SK-N-SH (cell line): ENCODE results near the gene DCUN1D2. TPM values are rescaled to one million over a fixed set of nuclear protein-coding genes. Genes with fewer than 3 reads are reported as not detected.

Experiments
- CTCF ChIA-PET: fragments of 300-600, 350-600 bp; formaldehyde crosslinking; extraction: SDS; loops from one replicate; lab custom pipeline; 2021; lab: Yijun Ruan, JAX
- POLR2A ChIA-PET: fragments of 350-600 bp; sonication (Branson Sonifier 250); formaldehyde crosslinking; extraction: SDS; loops from one replicate; lab custom pipeline; 2020; ENCODE audit warnings: antibody characterized with exemption, inconsistent platforms; lab: Yijun Ruan, JAX
- DNase-seq: peaks from one replicate; pipeline ENCODE4 v3.0.0; 2012
- H2AFZ ChIP-seq: fragments of 200-600 bp; sonication (generic); 2 replicates; pipeline ENCODE4 v1.8.1; 2016; ENCODE audit warnings: antibody characterized with exemption, mild to moderate bottlenecking, low read depth
- H3F3A ChIP-seq: fragments of 200-600 bp; sonication (generic); replicated peaks from 2 replicates; pipeline ENCODE3; 2016; ENCODE audit warnings: antibody characterized with exemption, mild to moderate bottlenecking; ENCODE audit not compliant: insufficient read depth
- H3K27ac ChIP-seq, 2 experiments: fragments of 200-500 bp in 1 of 2; fragments of 200-600 bp in 1 of 2; sonication (Bioruptor generic) in 1 of 2; sonication (generic), shearing (Covaris generic) in 1 of 2; 2 replicates each; pipeline versions ENCODE4 v1.5.1 to v1.6.1; 2014 to 2016; ENCODE audit warnings: low read depth in 2 of 2, inconsistent platforms in 1 of 2, low read length in 1 of 2, mild to moderate bottlenecking in 1 of 2, mixed read lengths in 1 of 2
- H3K27me3 ChIP-seq: fragments of 200-600 bp; sonication (generic), shearing (Covaris generic); 2 replicates; pipeline ENCODE4 v1.6.1; 2016; ENCODE audit warnings: mixed run types; ENCODE audit not compliant: insufficient read depth
- H3K36me3 ChIP-seq, 2 experiments: fragments of 200-500 bp in 1 of 2; fragments of 200-600 bp in 1 of 2; sonication (Bioruptor generic) in 1 of 2; sonication (generic) in 1 of 2; replicated peaks in 1 of 2; 2 replicates each; pipeline versions ENCODE3 to v1.5.1; 2014 to 2016; ENCODE audit warnings: low read length in 1 of 2, mild to moderate bottlenecking in 1 of 2; ENCODE audit not compliant: insufficient read depth in 2 of 2, control insufficient read depth in 1 of 2
- H3K4me1 ChIP-seq, 2 experiments: fragments of 200-500 bp in 1 of 2; fragments of 200-600 bp in 1 of 2; sonication (Bioruptor generic) in 1 of 2; sonication (generic), shearing (Covaris generic) in 1 of 2; 2 replicates each; pipeline versions ENCODE4 v1.5.1 to v1.6.1; 2014 to 2016; ENCODE audit warnings: low read depth in 1 of 2, low read length in 1 of 2, mixed run types in 1 of 2; ENCODE audit not compliant: insufficient read depth in 2 of 2, control insufficient read depth in 1 of 2
- H3K4me2 ChIP-seq: fragments of 200-600 bp; sonication (generic), shearing (Covaris generic); 2 replicates; pipeline ENCODE4 v1.6.1; 2017; ENCODE audit warnings: mixed run types
- H3K4me3 ChIP-seq, 2 experiments: fragments of 200-500 bp in 1 of 2; fragments of 200-600 bp in 1 of 2; sonication (Bioruptor generic) in 1 of 2; sonication (generic), shearing (Covaris generic) in 1 of 2; 2 replicates each; pipeline versions ENCODE4 v1.5.1 to v1.8.1; 2014 to 2016; ENCODE audit warnings: low read depth in 2 of 2, inconsistent platforms in 1 of 2, low read length in 1 of 2, mild to moderate bottlenecking in 1 of 2, mixed read lengths in 1 of 2, moderate library complexity in 1 of 2
- H3K79me2 ChIP-seq: fragments of 200-600 bp; sonication (generic); 2 replicates; pipeline ENCODE4 v1.8.1; 2017; ENCODE audit warnings: mild to moderate bottlenecking; ENCODE audit not compliant: insufficient read depth
- H3K9ac ChIP-seq: fragments of 200-600 bp; sonication (generic); 2 replicates; pipeline ENCODE4 v1.6.1; 2017; ENCODE audit warnings: mixed run types
- H3K9me2 ChIP-seq: fragments of 200-600 bp; sonication (generic); 2 replicates; pipeline ENCODE4 v1.6.1; 2017; ENCODE audit warnings: mixed run types
- H3K9me3 ChIP-seq: fragments of 200-600 bp; sonication (generic); 2 replicates; pipeline ENCODE4 v1.6.1; 2017; ENCODE audit warnings: mixed run types, mild to moderate bottlenecking, moderate library complexity
- H4K20me1 ChIP-seq: fragments of 200-600 bp; sonication (generic); 2 replicates; pipeline ENCODE4 v1.6.1; 2017; ENCODE audit warnings: mild to moderate bottlenecking, mixed run types; ENCODE audit not compliant: insufficient read depth
- CHD2 ChIP-seq: fragments of 150-350 bp; IDR thresholded peaks from 2 replicates; pipeline ENCODE4 v1.6.1; 2018; ENCODE audit warnings: low read length; ENCODE audit not compliant: partially characterized antibody
- ELF1 ChIP-seq: IDR thresholded peaks from 2 replicates; pipeline ENCODE4 v1.4.0; 2012
- FOSL2 ChIP-seq: IDR thresholded peaks from 2 replicates; pipeline ENCODE4 v1.4.0; 2012; ENCODE audit warnings: low read depth, mild to moderate bottlenecking, moderate library complexity, borderline replicate concordance
- FOXJ3 ChIP-seq: sonication (generic); formaldehyde crosslinking; IDR thresholded peaks from 2 replicates; pipeline ENCODE4 v1.5.1; 2020; ENCODE audit warnings: mild to moderate bottlenecking, missing genetic modification reagents
- GABPA ChIP-seq: IDR thresholded peaks from 2 replicates; pipeline ENCODE4 v1.4.0; 2012; ENCODE audit warnings: low read depth, mild to moderate bottlenecking
- GATA2 ChIP-seq: sonication (generic); formaldehyde crosslinking; IDR thresholded peaks from 2 replicates; pipeline ENCODE4 v1.5.0; 2020; ENCODE audit warnings: mild to moderate bottlenecking, missing genetic modification reagents
- JUND ChIP-seq: IDR thresholded peaks from 2 replicates; pipeline ENCODE4 v1.4.0; 2012
- MEF2A ChIP-seq: IDR thresholded peaks from 2 replicates; pipeline ENCODE4 v1.4.0; 2012; ENCODE audit warnings: low read depth, borderline replicate concordance
- MXI1 ChIP-seq: IDR thresholded peaks from 2 replicates; pipeline ENCODE4 v1.6.1; 2012; ENCODE audit warnings: mild to moderate bottlenecking, low read depth, low read length, improper control_type of control experiment
- NFIC ChIP-seq: IDR thresholded peaks from 2 replicates; pipeline ENCODE4 v1.4.0; 2012; ENCODE audit warnings: borderline replicate concordance
- NRF1 ChIP-seq: IDR thresholded peaks from 2 replicates; pipeline ENCODE4 v1.6.1; 2012; ENCODE audit warnings: low read depth, mild to moderate bottlenecking, low read length
- RAD21 ChIP-seq: IDR thresholded peaks from 2 replicates; pipeline ENCODE4 v1.6.1; 2012; ENCODE audit warnings: mild to moderate bottlenecking, low read length
- RFX5 ChIP-seq: IDR thresholded peaks from 2 replicates; pipeline ENCODE4 v1.6.1; 2012; ENCODE audit warnings: mild to moderate bottlenecking, improper control_type of control experiment, low read length
- SIN3A ChIP-seq: IDR thresholded peaks from 2 replicates; pipeline ENCODE4 v1.6.1; 2012; ENCODE audit warnings: low read depth, mild to moderate bottlenecking, low read length, moderate library complexity, borderline replicate concordance
- SMC3 ChIP-seq: IDR thresholded peaks from 2 replicates; pipeline ENCODE4 v1.6.1; 2012; ENCODE audit warnings: low read depth, low read length, improper control_type of control experiment
- TAF1 ChIP-seq: IDR thresholded peaks from 2 replicates; pipeline ENCODE4 v1.6.1; 2012; ENCODE audit warnings: low read depth, mild to moderate bottlenecking, low read length, moderate library complexity, borderline replicate concordance
- YY1 ChIP-seq: IDR thresholded peaks from 2 replicates; pipeline ENCODE4 v1.4.0; 2012; ENCODE audit warnings: low read depth, mild to moderate bottlenecking
- WGBS: methylation state at CpG from one replicate; pipeline ENCODE4 v1.1.6; 2017; ENCODE audit warnings: low lambda C conversion rate; 5-methylcytosine and 5-hydroxymethylcytosine counted together
- polyA plus RNA-seq, 3 experiments: library from polyadenylated mRNA; depleted of rRNA; stranded (reverse); fragments of >200 nt; gene quantifications; 2 replicates each; pipeline ENCODE4 v1.2.3, GENCODE V29; 2012
- TF ChIP-seq, protein P1 (sequence below): IDR thresholded peaks from 2 replicates; pipeline ENCODE4 v1.4.0; 2012; ENCODE audit warnings: low read depth, borderline replicate concordance
- TF ChIP-seq, protein P2 (sequence below): IDR thresholded peaks from 2 replicates; pipeline ENCODE4; 2012
- TF ChIP-seq, protein P3 (sequence below): IDR thresholded peaks from 2 replicates; pipeline ENCODE4 v1.6.1; 2012; ENCODE audit warnings: mild to moderate bottlenecking, low read depth, low read length, moderate library complexity
- TF ChIP-seq, protein P4 (sequence below): fragments of 150-350 bp; IDR thresholded peaks from 2 replicates; pipeline ENCODE4 v1.6.1; 2017; ENCODE audit warnings: antibody characterized with exemption, low read length, low read depth, borderline replicate concordance

The DCUN1D2 gene
- polyA plus RNA-seq, 1 of the 3 experiments (the other 2 are of a cell fraction) = 11.0 TPM

DNA sequence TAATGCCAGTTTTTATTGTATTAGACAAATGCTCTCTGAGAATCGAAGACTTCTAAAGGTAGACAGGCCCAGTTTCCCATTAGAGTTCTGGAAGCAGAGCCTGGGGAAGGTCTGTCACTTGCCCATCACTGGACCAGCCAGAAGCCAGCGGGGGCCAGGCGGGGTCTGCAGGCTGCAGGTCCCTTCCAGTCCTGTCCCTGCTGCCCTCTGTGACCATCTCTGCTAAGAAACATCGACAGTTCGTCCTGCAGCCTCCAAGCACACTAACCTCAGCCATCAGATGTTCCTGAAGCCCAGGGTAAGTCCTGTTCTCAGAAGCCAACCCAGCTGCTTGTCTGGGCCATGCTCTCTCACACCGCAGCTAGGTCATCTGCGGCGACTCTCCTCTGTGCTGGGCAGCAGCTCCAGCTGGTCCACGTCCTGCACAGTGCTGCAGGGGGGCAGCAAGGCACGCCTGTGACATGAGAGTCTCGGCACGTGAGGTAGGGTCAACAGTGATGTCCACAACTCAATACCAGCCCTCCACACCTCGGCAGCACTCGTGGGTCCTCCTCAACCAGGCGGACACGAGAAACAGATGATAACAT lies 34.3 kb downstream of the DCUN1D2 start:
- no peaks in the 10 kb centered on the region for H3K79me2 ChIP-seq
- 92% methylated on average over 8 of the region's 16 CpGs for WGBS
- no peak for TF ChIP-seq GATA2 (CRISPR knock-in tag)
- no peaks in the 10 kb centered on the region for H3F3A ChIP-seq
- ChIA-PET POLR2A (no interaction called here), CTCF (interaction anchor here (1.7 to 9.0 kb wide), 6 partner anchors 11 to 112 kb away, joined by 5 to 128 read pairs (median 35); partner anchors contain the start of gene DCUN1D2)
- H3K9me2 ChIP-seq = no peaks in the 10 kb centered on the region
- H3K4me3 ChIP-seq = no peak overlapping the region
- H3K36me3 ChIP-seq = peaks cover 27 to 74% of the 10 kb centered on the region in 2 experiments
- no peak overlapping the region for H3K9ac ChIP-seq
- no peak overlapping the region for H3K4me2 ChIP-seq
- no peaks in the 10 kb centered on the region for H4K20me1 ChIP-seq
- H3K9me3 ChIP-seq = no peaks in the 10 kb centered on the region
- H3K27ac ChIP-seq = no peak overlapping the region
- no peak overlapping the region for H2AFZ ChIP-seq
- peaks cover 0 to 27% of the 10 kb centered on the region in 2 experiments; a peak in 3 of 4 replicates for H3K4me1 ChIP-seq
- H3K27me3 ChIP-seq = no peaks in the 10 kb centered on the region
- no peak for DNase-seq

DNA sequence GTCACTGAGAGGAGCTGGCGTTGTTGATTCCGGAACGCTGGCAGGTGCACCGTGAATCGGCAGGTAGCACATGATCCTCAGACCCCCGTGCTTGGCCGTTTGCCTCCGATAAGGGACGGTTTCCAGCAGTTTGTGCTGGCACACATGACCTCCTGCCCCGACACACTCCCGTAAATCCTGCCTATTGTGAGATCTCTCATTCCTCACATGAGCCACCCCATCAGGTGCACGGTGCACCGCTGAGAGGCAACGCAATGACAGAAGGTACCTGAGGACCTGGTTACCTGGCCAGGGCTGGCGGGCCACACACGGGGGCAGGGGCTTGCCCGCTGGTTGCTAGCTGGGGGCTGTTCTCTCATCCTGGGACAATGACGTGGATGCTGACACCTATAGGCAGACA lies 35.1 kb downstream of the DCUN1D2 start:
- H3K9me3 ChIP-seq = no peaks in the 10 kb centered on the region
- no peak overlapping the region for H3K27ac ChIP-seq
- H3F3A ChIP-seq = no peaks in the 10 kb centered on the region
- H2AFZ ChIP-seq = no peak overlapping the region
- TF ChIP-seq MEF2A (no peak), JUND (no peak), GABPA (no peak), TAF1 (no peak), NRF1 (no peak), NFIC (no peak), MXI1 (no peak), SMC3 (no peak), CHD2 (no peak), RAD21 (no peak), SIN3A (no peak), RFX5 (no peak), FOXJ3 (no peak), FOSL2 (no peak), ELF1 (no peak), YY1 (no peak)
- TF ChIP-seq, protein P1, sequence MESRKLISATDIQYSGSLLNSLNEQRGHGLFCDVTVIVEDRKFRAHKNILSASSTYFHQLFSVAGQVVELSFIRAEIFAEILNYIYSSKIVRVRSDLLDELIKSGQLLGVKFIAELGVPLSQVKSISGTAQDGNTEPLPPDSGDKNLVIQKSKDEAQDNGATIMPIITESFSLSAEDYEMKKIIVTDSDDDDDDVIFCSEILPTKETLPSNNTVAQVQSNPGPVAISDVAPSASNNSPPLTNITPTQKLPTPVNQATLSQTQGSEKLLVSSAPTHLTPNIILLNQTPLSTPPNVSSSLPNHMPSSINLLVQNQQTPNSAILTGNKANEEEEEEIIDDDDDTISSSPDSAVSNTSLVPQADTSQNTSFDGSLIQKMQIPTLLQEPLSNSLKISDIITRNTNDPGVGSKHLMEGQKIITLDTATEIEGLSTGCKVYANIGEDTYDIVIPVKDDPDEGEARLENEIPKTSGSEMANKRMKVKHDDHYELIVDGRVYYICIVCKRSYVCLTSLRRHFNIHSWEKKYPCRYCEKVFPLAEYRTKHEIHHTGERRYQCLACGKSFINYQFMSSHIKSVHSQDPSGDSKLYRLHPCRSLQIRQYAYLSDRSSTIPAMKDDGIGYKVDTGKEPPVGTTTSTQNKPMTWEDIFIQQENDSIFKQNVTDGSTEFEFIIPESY = no peak
- TF ChIP-seq, protein P2, sequence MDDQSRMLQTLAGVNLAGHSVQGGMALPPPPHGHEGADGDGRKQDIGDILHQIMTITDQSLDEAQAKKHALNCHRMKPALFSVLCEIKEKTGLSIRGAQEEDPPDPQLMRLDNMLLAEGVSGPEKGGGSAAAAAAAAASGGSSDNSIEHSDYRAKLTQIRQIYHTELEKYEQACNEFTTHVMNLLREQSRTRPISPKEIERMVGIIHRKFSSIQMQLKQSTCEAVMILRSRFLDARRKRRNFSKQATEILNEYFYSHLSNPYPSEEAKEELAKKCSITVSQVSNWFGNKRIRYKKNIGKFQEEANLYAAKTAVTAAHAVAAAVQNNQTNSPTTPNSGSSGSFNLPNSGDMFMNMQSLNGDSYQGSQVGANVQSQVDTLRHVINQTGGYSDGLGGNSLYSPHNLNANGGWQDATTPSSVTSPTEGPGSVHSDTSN = no peak
- TF ChIP-seq, protein P3, sequence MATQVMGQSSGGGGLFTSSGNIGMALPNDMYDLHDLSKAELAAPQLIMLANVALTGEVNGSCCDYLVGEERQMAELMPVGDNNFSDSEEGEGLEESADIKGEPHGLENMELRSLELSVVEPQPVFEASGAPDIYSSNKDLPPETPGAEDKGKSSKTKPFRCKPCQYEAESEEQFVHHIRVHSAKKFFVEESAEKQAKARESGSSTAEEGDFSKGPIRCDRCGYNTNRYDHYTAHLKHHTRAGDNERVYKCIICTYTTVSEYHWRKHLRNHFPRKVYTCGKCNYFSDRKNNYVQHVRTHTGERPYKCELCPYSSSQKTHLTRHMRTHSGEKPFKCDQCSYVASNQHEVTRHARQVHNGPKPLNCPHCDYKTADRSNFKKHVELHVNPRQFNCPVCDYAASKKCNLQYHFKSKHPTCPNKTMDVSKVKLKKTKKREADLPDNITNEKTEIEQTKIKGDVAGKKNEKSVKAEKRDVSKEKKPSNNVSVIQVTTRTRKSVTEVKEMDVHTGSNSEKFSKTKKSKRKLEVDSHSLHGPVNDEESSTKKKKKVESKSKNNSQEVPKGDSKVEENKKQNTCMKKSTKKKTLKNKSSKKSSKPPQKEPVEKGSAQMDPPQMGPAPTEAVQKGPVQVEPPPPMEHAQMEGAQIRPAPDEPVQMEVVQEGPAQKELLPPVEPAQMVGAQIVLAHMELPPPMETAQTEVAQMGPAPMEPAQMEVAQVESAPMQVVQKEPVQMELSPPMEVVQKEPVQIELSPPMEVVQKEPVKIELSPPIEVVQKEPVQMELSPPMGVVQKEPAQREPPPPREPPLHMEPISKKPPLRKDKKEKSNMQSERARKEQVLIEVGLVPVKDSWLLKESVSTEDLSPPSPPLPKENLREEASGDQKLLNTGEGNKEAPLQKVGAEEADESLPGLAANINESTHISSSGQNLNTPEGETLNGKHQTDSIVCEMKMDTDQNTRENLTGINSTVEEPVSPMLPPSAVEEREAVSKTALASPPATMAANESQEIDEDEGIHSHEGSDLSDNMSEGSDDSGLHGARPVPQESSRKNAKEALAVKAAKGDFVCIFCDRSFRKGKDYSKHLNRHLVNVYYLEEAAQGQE = no peak
- TF ChIP-seq, protein P4, sequence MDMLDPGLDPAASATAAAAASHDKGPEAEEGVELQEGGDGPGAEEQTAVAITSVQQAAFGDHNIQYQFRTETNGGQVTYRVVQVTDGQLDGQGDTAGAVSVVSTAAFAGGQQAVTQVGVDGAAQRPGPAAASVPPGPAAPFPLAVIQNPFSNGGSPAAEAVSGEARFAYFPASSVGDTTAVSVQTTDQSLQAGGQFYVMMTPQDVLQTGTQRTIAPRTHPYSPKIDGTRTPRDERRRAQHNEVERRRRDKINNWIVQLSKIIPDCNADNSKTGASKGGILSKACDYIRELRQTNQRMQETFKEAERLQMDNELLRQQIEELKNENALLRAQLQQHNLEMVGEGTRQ = no peak
- peaks cover 27 to 66% of the 10 kb centered on the region in 2 experiments for H3K36me3 ChIP-seq
- H3K4me3 ChIP-seq = no peak overlapping the region
- H3K9me2 ChIP-seq = no peaks in the 10 kb centered on the region
- no peaks in the 10 kb centered on the region for H4K20me1 ChIP-seq
- no peak for DNase-seq
- POLR2A ChIA-PET = no interaction called here
- no peaks in the 10 kb centered on the region for H3K27me3 ChIP-seq
- H3K79me2 ChIP-seq = no peaks in the 10 kb centered on the region
- WGBS = 98% methylated on average over 14 of the region's 18 CpGs
- CTCF ChIA-PET = interaction anchor here (9.0 kb wide), 1 partner anchor 106 kb away, joined by 128 read pairs; no protein-coding TSS in a partner anchor
- H3K9ac ChIP-seq = no peak overlapping the region
- no peak overlapping the region for H3K4me2 ChIP-seq
- peaks cover 0 to 27% of the 10 kb centered on the region in 2 experiments; a peak in 3 of 4 replicates for H3K4me1 ChIP-seq
